HEK293 (cell line): Measurements from ENCODE around the gene MYO1E.

Experiments
- CTCF ChIA-PET: fragments of 350-600 bp; formaldehyde crosslinking; extraction: SDS; loops from one replicate; lab custom pipeline; 2021; ENCODE audit warnings: antibody characterized with exemption; lab: Yijun Ruan, JAX
- POLR2A ChIA-PET: fragments of 300-600 bp; formaldehyde crosslinking; extraction: SDS; loops from one replicate; lab custom pipeline; 2020; ENCODE audit warnings: antibody characterized with exemption, inconsistent platforms; lab: Yijun Ruan, JAX
- H3K27ac ChIP-seq: fragments of 200-500 bp; sonication (Bioruptor generic); 2 replicates; pipeline ENCODE4 v1.5.1; 2014; ENCODE audit warnings: low read depth, low read length, control low read depth, inconsistent platforms; ENCODE audit errors: extremely low read depth
- H3K36me3 ChIP-seq, 2 experiments: fragments of 200-500 bp in 1 of 2; sonication (Bioruptor generic) in 1 of 2; 1 replicate in 1 of 2; 2 replicates in 1 of 2; pipeline ENCODE4 v1.5.1; 2014 to 2017; ENCODE audit warnings: inconsistent platforms in 2 of 2, low read length in 2 of 2; ENCODE audit not compliant: control insufficient read depth in 2 of 2, insufficient read depth in 1 of 2
- H3K4me1 ChIP-seq: fragments of 200-500 bp; sonication (Bioruptor generic); 2 replicates; pipeline ENCODE4 v1.5.1; 2014; ENCODE audit warnings: mild to moderate bottlenecking, low read length, inconsistent platforms; ENCODE audit not compliant: control insufficient read depth, insufficient read depth
- H3K4me3 ChIP-seq: 2 replicates; pipeline ENCODE4 v1.5.1; 2011; ENCODE audit warnings: low read depth, mild to moderate bottlenecking, control low read depth, low read length, moderate library complexity
- H3K9me3 ChIP-seq: fragments of 200-500 bp; sonication (Bioruptor generic); 2 replicates; pipeline ENCODE4 v1.5.1; 2014; ENCODE audit warnings: low read depth, low read length, inconsistent platforms; ENCODE audit not compliant: control insufficient read depth, insufficient read depth
- ATF2 ChIP-seq: fragments of 450-650 bp; formaldehyde crosslinking; IDR thresholded peaks from 2 replicates; pipeline ENCODE4 v1.5.1; 2016; ENCODE audit warnings: missing biosample characterization, missing genetic modification characterization, low read depth
- BCL11B ChIP-seq: fragments of 450-650 bp; formaldehyde crosslinking; IDR thresholded peaks from 2 replicates; pipeline ENCODE4 v1.5.1; 2016; ENCODE audit warnings: low read depth, missing biosample characterization, missing genetic modification characterization
- GLIS1 ChIP-seq: fragments of 450-650 bp; formaldehyde crosslinking; IDR thresholded peaks from 2 replicates; pipeline ENCODE4 v1.5.1; 2016; ENCODE audit warnings: missing biosample characterization, missing genetic modification characterization
- KLF1 ChIP-seq: fragments of 450-650 bp; formaldehyde crosslinking; IDR thresholded peaks from 2 replicates; pipeline ENCODE4 v1.5.1; 2016; ENCODE audit warnings: missing biosample characterization, missing genetic modification characterization
- KLF16 ChIP-seq: fragments of 450-650 bp; formaldehyde crosslinking; IDR thresholded peaks from 2 replicates; pipeline ENCODE4 v1.5.1; 2017; ENCODE audit warnings: missing biosample characterization, missing genetic modification characterization
- SALL2 ChIP-seq: fragments of 450-650 bp; formaldehyde crosslinking; IDR thresholded peaks from 2 replicates; pipeline ENCODE4 v1.5.0; 2017; ENCODE audit warnings: missing biosample characterization, mild to moderate bottlenecking, missing genetic modification characterization, borderline replicate concordance
- SCRT2 ChIP-seq: fragments of 450-650 bp; formaldehyde crosslinking; IDR thresholded peaks from 2 replicates; pipeline ENCODE4 v1.5.1; 2016; ENCODE audit warnings: missing biosample characterization, missing genetic modification characterization
- ZBTB10 ChIP-seq: fragments of 450-650 bp; formaldehyde crosslinking; IDR thresholded peaks from 2 replicates; pipeline ENCODE4 v1.5.1; 2016; ENCODE audit warnings: missing biosample characterization, missing genetic modification characterization
- ZBTB44 ChIP-seq: fragments of 450-650 bp; IDR thresholded peaks from 2 replicates; pipeline ENCODE4 v1.5.1; 2018; ENCODE audit warnings: missing biosample characterization, mild to moderate bottlenecking, missing genetic modification characterization
- ZBTB49 ChIP-seq: fragments of 450-650 bp; formaldehyde crosslinking; IDR thresholded peaks from 2 replicates; pipeline ENCODE4 v1.5.1; 2016; ENCODE audit warnings: missing biosample characterization, missing genetic modification characterization, low read depth
- ZBTB6 ChIP-seq: fragments of 450-650 bp; formaldehyde crosslinking; IDR thresholded peaks from 2 replicates; pipeline ENCODE4 v1.5.1; 2017; ENCODE audit warnings: missing biosample characterization, missing genetic modification characterization
- ZNF112 ChIP-seq: fragments of 450-650 bp; formaldehyde crosslinking; IDR thresholded peaks from 2 replicates; pipeline ENCODE4 v1.5.0; 2017; ENCODE audit warnings: missing biosample characterization, missing genetic modification characterization
- ZNF157 ChIP-seq: fragments of 450-650 bp; formaldehyde crosslinking; IDR thresholded peaks from 2 replicates; pipeline ENCODE4 v1.5.1; 2016; ENCODE audit warnings: missing biosample characterization, missing genetic modification characterization
- ZNF239 ChIP-seq: fragments of 450-650 bp; formaldehyde crosslinking; IDR thresholded peaks from 2 replicates; pipeline ENCODE4 v1.5.1; 2016; ENCODE audit warnings: missing biosample characterization, missing genetic modification characterization
- ZNF292 ChIP-seq: fragments of 450-650 bp; formaldehyde crosslinking; IDR thresholded peaks from 2 replicates; pipeline ENCODE4 v1.5.1; 2016; ENCODE audit warnings: low read depth, missing biosample characterization, missing genetic modification characterization, borderline replicate concordance
- ZNF354C ChIP-seq: fragments of 450-650 bp; formaldehyde crosslinking; IDR thresholded peaks from 2 replicates; pipeline ENCODE4 v1.5.1; 2016; ENCODE audit warnings: missing biosample characterization, missing genetic modification characterization, low read depth, borderline replicate concordance
- ZNF544 ChIP-seq: fragments of 450-650 bp; formaldehyde crosslinking; IDR thresholded peaks from 2 replicates; pipeline ENCODE4 v1.5.0; 2017; ENCODE audit warnings: missing biosample characterization, missing genetic modification characterization
- ZNF624 ChIP-seq: fragments of 450-650 bp; formaldehyde crosslinking; IDR thresholded peaks from 2 replicates; pipeline ENCODE4 v1.5.1; 2017; ENCODE audit warnings: missing biosample characterization, missing genetic modification characterization
- ZNF629 ChIP-seq: fragments of 450-650 bp; formaldehyde crosslinking; IDR thresholded peaks from 2 replicates; pipeline ENCODE4 v1.5.1; 2017; ENCODE audit warnings: missing biosample characterization, missing genetic modification characterization
- ZNF645 ChIP-seq: fragments of 450-650 bp; formaldehyde crosslinking; IDR thresholded peaks from 2 replicates; pipeline ENCODE4; 2016; ENCODE audit warnings: missing biosample characterization, missing genetic modification characterization
- ZSCAN16 ChIP-seq: fragments of 450-650 bp; formaldehyde crosslinking; IDR thresholded peaks from 2 replicates; pipeline ENCODE4 v1.5.1; 2016; ENCODE audit warnings: missing biosample characterization, missing genetic modification characterization

Gene MYO1E

GRCh38 chr15:59307165-59307537 lies 65.5 kb downstream of the MYO1E start (continued):
- no peak for TF ChIP-seq ZNF645
- TF ChIP-seq ZNF292 (tag by site-specific recombination) = no peak
- no peak for TF ChIP-seq BCL11B
- no peak for TF ChIP-seq ZNF544 (tag by site-specific recombination)

- ChIA-PET CTCF (interaction anchor here (0.7 kb wide), 1 partner anchor 222 kb away, joined by 3 read pairs; no protein-coding TSS in a partner anchor), POLR2A (no interaction called here)
- Histone ChIP-seq H3K9me3 (no peaks in the 10 kb centered on the region), H3K36me3 (no peaks in the 10 kb centered on the region), H3K4me3 (no peak overlapping the region), H3K4me1 (peaks cover 11% of the 10 kb centered on the region), H3K27ac (no peak overlapping the region)
- TF ChIP-seq ZNF239 (no peak), ZNF629 (peak; percentile 53; the same call in 1 of the 2 replicates), ZBTB44 (tag by site-specific recombination) (no peak), ZNF624 (tag by site-specific recombination) (no peak), ZNF645 (no peak), ZNF354C (tag by site-specific recombination) (no peak), ATF2 (tag by site-specific recombination) (peak; percentile 59), ZNF157 (tag by site-specific recombination) (no peak), SCRT2 (peak; percentile 57)
Measured at GRCh38 chr15:59306520-59307164, 66.0 kb downstream of the MYO1E start.

- CTCF ChIA-PET = no interaction called here
- H3K4me3 ChIP-seq = no peak overlapping the region
- POLR2A ChIA-PET = interaction anchor here (0.6 kb wide), 1 partner anchor 145 kb away, joined by 4 read pairs; no protein-coding TSS in a partner anchor
- no peaks in the 10 kb centered on the region for H3K9me3 ChIP-seq
- H3K4me1 ChIP-seq = peaks cover 15% of the 10 kb centered on the region
- H3K36me3 ChIP-seq = no peaks in the 10 kb centered on the region
- H3K27ac ChIP-seq = no peak overlapping the region
- TF ChIP-seq SALL2 (no peak), ZSCAN16 (tag by site-specific recombination) (no peak), KLF16 (tag by site-specific recombination) (no peak), GLIS1 (tag by site-specific recombination) (no peak), ZBTB49 (tag by site-specific recombination) (no peak), ZNF112 (tag by site-specific recombination) (no peak), ZBTB6 (no peak), ZBTB10 (tag by site-specific recombination) (no peak), KLF1 (no peak)
Measured at GRCh38 chr15:59304807-59305206, 67.9 kb downstream of the MYO1E start.
